OCI-LY1 (cell line): ENCODE data around the gene SENP8.
"Not testable (repeated sequence)": the region's sequence is repeated elsewhere in the genome, so short reads cannot be mapped to it uniquely, and the experiment has no call there.

Experiments used
- H2AFZ ChIP-seq: fragments of 200-600 bp; sonication (generic), shearing (Covaris generic); 2 replicates; pipeline ENCODE4 v1.6.0; 2014; ENCODE audit warnings: antibody characterized with exemption, mild to moderate bottlenecking, low read length
- H3F3A ChIP-seq: fragments of 200-600 bp; sonication (generic), shearing (Covaris generic); 2 replicates; pipeline ENCODE4 v1.6.0; 2014; ENCODE audit warnings: mild to moderate bottlenecking, antibody characterized with exemption, low read length, moderate library complexity; ENCODE audit not compliant: insufficient read depth
- H3K27ac ChIP-seq: fragments of 200-600 bp; sonication (generic); 2 replicates; pipeline ENCODE4 v1.5.1; 2014; ENCODE audit warnings: low read length, mixed run types, mild to moderate bottlenecking, low read depth; ENCODE audit not compliant: poor library complexity, severe bottlenecking
- H3K27me3 ChIP-seq: fragments of 200-600 bp; sonication (generic); 2 replicates; pipeline ENCODE4 v1.6.0; 2014; ENCODE audit warnings: antibody characterized with exemption, mild to moderate bottlenecking, low read length, moderate library complexity; ENCODE audit not compliant: insufficient read depth
- H3K36me3 ChIP-seq: fragments of 200-600 bp; sonication (generic); 2 replicates; pipeline ENCODE4 v1.6.1; 2014; ENCODE audit warnings: mild to moderate bottlenecking, antibody characterized with exemption, low read length, moderate library complexity, mixed read lengths; ENCODE audit not compliant: insufficient read depth
- H3K4me1 ChIP-seq: fragments of 200-600 bp; sonication (generic); 2 replicates; pipeline ENCODE4 v1.5.1; 2014; ENCODE audit warnings: mild to moderate bottlenecking, low read length, moderate library complexity; ENCODE audit not compliant: insufficient read depth, severe bottlenecking
- H3K4me2 ChIP-seq: fragments of 200-600 bp; sonication (generic), shearing (Covaris generic); 2 replicates; pipeline ENCODE4 v1.6.1; 2014; ENCODE audit warnings: low read length
- H3K4me3 ChIP-seq: fragments of 200-600 bp; sonication (generic); 2 replicates; pipeline ENCODE4 v1.5.1; 2014; ENCODE audit warnings: low read length, low read depth, mild to moderate bottlenecking, mixed read lengths; ENCODE audit not compliant: poor library complexity, severe bottlenecking
- H3K79me2 ChIP-seq: fragments of 200-600 bp; shearing (Covaris generic); 2 replicates; pipeline ENCODE4 v1.6.1; 2016; ENCODE audit warnings: mixed run types, low read length, mixed read lengths; ENCODE audit not compliant: insufficient read depth
- H3K9ac ChIP-seq: fragments of 200-600 bp; sonication (generic), shearing (Covaris generic); 2 replicates; pipeline ENCODE4 v1.6.1; 2014; ENCODE audit warnings: mild to moderate bottlenecking, low read length, mixed read lengths
- H3K9me2 ChIP-seq: fragments of 200-600 bp; sonication (generic), shearing (Covaris generic); 2 replicates; pipeline ENCODE4 v1.6.1; 2014; ENCODE audit warnings: low read depth, mild to moderate bottlenecking, low read length, mixed read lengths
- H3K9me3 ChIP-seq: fragments of 200-600 bp; shearing (Covaris generic); 2 replicates; pipeline ENCODE4 v1.6.1; 2014; ENCODE audit warnings: low read length, mixed read lengths
- H4K20me1 ChIP-seq: fragments of 200-600 bp; sonication (generic), shearing (Covaris generic); 2 replicates; pipeline ENCODE4 v1.6.0; 2016; ENCODE audit warnings: mild to moderate bottlenecking, low read length; ENCODE audit not compliant: insufficient read depth
- EZH2 ChIP-seq: fragments of 200-600 bp; sonication (generic), shearing (Covaris generic); IDR thresholded peaks from 2 replicates; pipeline ENCODE4 v1.8.0; 2017; ENCODE audit warnings: borderline replicate concordance, mixed run types, mild to moderate bottlenecking, antibody characterized with exemption, low read length, moderate library complexity, mixed read lengths
- TF ChIP-seq, protein P1 (sequence below): fragments of 200-600 bp; sonication (generic), shearing (Covaris generic); IDR thresholded peaks from 2 replicates; pipeline ENCODE4 v1.5.1; 2017; ENCODE audit warnings: mild to moderate bottlenecking, antibody characterized with exemption, low read length, moderate library complexity, mixed read lengths

SENP8 gene

DNA sequence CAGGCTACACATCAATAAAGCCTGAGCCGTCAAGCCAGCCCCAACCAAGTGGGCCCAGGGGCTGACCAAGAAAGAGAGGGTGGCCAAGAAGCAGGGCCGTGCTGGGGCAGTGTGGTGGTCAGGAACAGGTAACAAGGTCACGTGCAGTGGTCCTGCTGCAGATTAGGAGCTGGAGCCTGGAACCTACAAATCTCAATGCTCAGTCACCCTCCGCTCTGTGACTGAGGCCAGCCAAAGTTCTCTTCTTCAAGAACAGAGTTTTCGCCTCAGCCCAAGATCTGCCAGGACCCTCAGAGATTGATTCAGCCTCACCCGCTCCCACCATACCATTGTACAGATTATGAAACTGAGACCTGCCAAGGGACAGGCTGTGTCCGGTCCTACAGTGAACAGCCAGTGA is 52.5 kb downstream of the SENP8 start:
- Histone ChIP-seq H3K27me3 (no peaks in the 10 kb centered on the region), H3K79me2 (no peaks in the 10 kb centered on the region), H4K20me1 (no peaks in the 10 kb centered on the region), H2AFZ (no peak overlapping the region), H3F3A (no peaks in the 10 kb centered on the region), H3K4me1 (no peaks in the 10 kb centered on the region), H3K4me3 (no peak overlapping the region), H3K36me3 (no peaks in the 10 kb centered on the region), H3K9me2 (no peaks in the 10 kb centered on the region), H3K9me3 (no peaks in the 10 kb centered on the region), H3K4me2 (no peak overlapping the region), H3K27ac (no peak overlapping the region), H3K9ac (no peak overlapping the region)
- TF ChIP-seq, protein P1, sequence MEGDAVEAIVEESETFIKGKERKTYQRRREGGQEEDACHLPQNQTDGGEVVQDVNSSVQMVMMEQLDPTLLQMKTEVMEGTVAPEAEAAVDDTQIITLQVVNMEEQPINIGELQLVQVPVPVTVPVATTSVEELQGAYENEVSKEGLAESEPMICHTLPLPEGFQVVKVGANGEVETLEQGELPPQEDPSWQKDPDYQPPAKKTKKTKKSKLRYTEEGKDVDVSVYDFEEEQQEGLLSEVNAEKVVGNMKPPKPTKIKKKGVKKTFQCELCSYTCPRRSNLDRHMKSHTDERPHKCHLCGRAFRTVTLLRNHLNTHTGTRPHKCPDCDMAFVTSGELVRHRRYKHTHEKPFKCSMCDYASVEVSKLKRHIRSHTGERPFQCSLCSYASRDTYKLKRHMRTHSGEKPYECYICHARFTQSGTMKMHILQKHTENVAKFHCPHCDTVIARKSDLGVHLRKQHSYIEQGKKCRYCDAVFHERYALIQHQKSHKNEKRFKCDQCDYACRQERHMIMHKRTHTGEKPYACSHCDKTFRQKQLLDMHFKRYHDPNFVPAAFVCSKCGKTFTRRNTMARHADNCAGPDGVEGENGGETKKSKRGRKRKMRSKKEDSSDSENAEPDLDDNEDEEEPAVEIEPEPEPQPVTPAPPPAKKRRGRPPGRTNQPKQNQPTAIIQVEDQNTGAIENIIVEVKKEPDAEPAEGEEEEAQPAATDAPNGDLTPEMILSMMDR: no peak
- no peak for TF ChIP-seq EZH2

DNA sequence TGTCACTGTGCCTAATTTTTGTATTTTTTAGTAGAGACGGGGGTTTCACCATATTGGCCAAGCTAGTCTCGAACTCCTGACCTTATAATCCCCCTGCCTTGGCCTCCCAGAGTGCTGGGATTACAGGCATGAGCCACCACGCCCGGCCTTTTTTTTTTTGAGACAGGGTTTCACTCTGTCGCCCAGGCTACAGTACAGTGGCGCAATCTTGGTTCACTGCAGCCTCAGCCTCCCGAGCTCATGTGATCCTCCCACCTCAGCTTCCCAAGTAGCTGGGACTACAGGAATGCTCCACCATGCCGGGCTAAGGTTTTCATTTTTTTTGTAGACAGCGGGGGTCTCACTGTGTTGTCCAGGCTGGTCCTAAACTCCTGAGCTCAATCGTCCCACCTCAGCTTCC is 53.8 kb downstream of the SENP8 start:
- H3K27me3 ChIP-seq, H2AFZ ChIP-seq, H3K4me3 ChIP-seq, H3K79me2 ChIP-seq, H3K9me2 ChIP-seq, H3K4me1 ChIP-seq, H3K4me2 ChIP-seq, H4K20me1 ChIP-seq, H3K9ac ChIP-seq, H3F3A ChIP-seq, H3K9me3 ChIP-seq, H3K27ac ChIP-seq, H3K36me3 ChIP-seq: not testable (repeated sequence)

- H3F3A ChIP-seq: no peaks in the 10 kb centered on the region
- TF ChIP-seq, protein P1: no peak
- no peak for TF ChIP-seq EZH2
- no peaks in the 10 kb centered on the region for H4K20me1 ChIP-seq
- H3K27ac ChIP-seq: no peak overlapping the region
- H2AFZ ChIP-seq: no peak overlapping the region
- no peaks in the 10 kb centered on the region for H3K9me2 ChIP-seq
- H3K79me2 ChIP-seq: no peaks in the 10 kb centered on the region
- no peaks in the 10 kb centered on the region for H3K4me1 ChIP-seq
- no peaks in the 10 kb centered on the region for H3K27me3 ChIP-seq
- no peaks in the 10 kb centered on the region for H3K36me3 ChIP-seq
- H3K4me3 ChIP-seq: no peak overlapping the region
- no peak overlapping the region for H3K9ac ChIP-seq
- no peak overlapping the region for H3K4me2 ChIP-seq
- no peaks in the 10 kb centered on the region for H3K9me3 ChIP-seq
These were observed 54.6 kb downstream of the SENP8 start for GRCh38 chr15:72172796-72173195.

GRCh38 chr15:72173401-72173800 is 55.2 kb downstream of the SENP8 start:
- H3K4me1 ChIP-seq: no peaks in the 10 kb centered on the region
- TF ChIP-seq, protein P1: no peak
- no peak for TF ChIP-seq EZH2
- H3K9me3 ChIP-seq: no peaks in the 10 kb centered on the region
- H3K4me2 ChIP-seq: no peak overlapping the region
- H3K9me2 ChIP-seq: no peaks in the 10 kb centered on the region
- no peak overlapping the region for H3K9ac ChIP-seq
- H3K27ac ChIP-seq: no peak overlapping the region
- H4K20me1 ChIP-seq: no peaks in the 10 kb centered on the region
- H3F3A ChIP-seq: no peaks in the 10 kb centered on the region
- H3K79me2 ChIP-seq: no peaks in the 10 kb centered on the region
- H3K27me3 ChIP-seq: no peaks in the 10 kb centered on the region
- H2AFZ ChIP-seq: no peak overlapping the region
- H3K4me3 ChIP-seq: no peak overlapping the region
- no peaks in the 10 kb centered on the region for H3K36me3 ChIP-seq
